ENCODE results near the gene SYT1.

Gene SYT1

DNA sequence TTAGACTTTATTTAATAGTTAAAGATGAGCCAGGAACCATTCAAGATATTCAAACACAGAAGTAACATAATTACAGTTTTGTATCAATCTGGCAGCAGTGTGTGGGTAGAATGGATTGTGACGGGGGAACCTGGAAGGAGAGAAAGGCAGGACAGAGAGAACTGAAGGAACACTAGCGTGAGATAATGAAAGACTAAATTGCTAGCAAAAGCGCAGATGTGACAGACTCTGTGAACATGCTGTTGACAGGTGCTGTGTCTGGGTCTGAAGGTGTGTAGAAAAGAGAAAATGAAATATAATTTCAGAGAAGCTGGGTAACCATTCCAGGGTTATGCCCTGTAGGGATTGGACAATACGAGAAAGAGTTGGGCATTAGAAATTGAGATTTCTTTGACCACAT lies 372.3 kb downstream of the SYT1 start:
- no peak for DNase-seq

DNA sequence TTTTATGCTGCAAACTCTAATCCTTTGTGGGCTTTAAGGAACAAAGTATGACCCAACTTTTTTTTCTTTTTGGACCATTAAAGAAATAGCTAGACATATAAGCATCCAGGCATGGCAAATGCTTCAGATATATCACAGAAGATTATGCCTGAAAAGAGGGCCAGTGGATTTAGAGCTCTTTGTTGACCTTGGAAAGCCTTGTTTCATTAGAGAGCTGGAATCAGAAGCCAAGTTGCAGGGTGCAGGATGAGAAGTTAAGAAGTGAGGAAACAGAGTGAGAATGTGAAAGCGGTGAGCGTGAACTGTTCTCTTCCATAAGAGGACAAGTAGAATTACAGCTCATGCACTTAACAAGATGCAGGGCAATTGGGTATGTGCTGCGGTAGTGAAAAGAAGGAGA lies 373.7 kb downstream of the SYT1 start:
- DNase-seq: no peak

DNA sequence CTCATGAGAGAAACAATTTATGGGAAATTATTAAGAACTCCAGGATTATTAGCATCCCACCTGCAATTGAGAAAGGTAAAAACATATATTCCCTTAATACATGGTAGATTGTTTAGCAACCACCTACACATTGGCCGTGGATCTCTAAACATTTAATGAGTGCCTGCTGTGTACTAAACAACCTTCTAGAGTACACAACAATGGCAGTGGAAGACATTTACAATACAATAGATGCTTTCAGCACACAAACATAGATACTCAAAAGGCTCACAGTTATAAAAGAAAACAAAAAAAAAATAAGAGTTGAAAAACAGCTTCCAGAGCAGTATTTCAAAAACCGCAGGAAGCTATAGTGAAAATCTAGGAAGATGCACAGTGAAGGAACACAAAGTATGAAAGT lies 382.9 kb downstream of the SYT1 start:
- no peak for DNase-seq

DNA sequence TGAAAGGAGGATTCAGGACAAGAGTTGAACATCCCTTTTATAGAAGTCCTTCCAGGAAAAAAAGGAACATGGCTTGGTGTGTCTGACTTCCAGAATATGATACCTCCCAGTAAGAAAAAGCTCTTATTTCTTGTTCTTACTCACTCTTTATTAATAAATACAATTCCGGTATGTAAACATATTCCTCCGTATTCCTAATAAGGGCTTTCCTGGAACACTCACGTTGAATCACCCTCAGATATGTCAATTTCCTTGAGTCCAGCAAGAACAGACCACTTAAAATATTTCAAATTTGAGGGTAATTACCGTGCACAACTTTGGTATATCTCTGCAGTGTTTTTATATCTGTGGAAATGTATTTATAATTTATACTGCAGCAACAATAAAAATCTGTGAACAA lies 385.6 kb downstream of the SYT1 start:
- no peak for DNase-seq

DNA sequence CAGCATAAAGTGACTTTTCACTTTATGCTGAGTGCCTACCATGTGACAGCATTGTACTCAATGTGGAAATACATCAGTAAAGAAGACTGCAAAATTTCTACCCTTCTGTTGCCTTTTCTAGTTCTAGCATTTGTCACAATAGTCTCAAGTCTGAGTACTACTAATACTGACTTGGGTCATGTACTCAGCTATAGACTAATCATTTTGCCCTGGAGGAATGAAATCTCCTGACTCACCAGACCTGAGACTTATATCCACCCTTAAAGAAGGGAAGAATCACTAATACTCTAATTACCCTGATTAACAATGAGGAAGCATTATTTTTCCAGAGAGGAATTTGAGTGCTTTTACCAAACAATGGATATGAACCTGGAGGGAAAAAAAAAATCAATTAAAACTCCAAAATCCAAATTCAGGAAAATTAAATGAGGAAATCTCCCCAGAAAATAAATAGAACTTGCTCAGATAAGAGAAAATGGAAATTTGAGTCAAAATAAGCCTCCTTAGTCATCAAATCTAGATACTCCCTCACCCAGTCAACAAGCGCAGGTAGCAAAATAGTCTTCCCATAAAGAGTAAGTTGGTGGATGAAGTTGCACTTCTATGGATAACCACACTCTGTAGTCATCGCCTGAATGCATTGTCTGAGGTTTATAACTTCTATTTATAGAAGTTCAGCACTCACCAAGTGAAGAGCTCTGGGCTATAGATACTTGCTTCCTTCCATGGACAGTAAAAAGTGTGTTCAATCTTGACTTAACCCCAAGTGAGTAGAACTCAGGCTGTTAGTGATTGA lies 386.6 kb downstream of the SYT1 start:
- DNase-seq: no peak

DNA sequence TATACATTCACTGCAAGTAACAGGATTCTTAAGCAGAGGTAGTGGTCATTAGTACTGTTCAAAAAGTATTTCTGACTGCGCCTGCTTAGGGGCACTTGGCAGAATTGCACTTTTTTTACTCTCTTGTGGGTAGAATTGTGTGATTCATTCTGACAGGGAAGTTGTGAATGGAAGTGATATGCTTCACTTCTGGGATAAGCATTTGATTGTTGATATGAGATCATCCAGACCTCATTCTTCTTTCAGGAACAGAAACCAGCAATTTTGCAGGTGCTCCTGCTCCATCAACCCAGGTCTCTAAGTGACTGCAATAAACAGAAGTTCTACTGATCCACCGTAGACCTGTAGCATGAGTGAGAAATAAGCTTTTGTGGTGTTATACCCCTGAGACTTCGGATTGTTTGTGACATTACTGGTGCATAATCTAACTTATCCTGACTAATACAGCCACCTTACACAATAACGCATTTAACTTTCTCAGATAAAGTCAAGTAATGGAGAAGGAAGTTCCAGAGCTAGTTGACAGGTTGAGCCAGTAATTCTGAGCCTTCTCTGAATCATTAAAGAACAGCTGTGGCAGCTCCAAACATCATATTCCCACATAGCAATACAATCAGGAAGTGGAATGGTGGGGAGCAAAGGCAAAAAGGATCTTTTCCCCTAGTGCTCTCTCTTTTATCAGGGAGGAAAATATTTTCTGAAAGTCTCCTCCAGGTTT lies 387.9 kb downstream of the SYT1 start:
- DNase-seq: no peak

DNA sequence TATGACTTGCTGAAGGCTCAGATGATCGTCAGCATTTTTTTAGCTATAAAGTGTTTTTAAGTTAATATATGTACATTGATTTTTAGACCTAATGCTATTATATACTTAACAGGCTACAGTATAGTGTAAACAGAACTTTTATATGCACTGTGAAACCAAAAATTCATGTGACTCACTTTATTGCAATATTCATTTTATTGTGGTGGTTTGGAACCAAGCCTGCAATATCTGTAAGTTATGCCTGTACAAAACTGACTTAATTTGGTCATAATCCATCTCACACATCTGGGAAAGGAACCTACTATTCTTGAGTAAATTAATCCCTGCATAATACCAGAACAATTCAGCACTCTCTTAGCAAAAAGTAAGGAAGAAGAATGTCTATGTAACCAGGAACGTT lies 390.7 kb downstream of the SYT1 start:
- DNase-seq: no peak

DNA sequence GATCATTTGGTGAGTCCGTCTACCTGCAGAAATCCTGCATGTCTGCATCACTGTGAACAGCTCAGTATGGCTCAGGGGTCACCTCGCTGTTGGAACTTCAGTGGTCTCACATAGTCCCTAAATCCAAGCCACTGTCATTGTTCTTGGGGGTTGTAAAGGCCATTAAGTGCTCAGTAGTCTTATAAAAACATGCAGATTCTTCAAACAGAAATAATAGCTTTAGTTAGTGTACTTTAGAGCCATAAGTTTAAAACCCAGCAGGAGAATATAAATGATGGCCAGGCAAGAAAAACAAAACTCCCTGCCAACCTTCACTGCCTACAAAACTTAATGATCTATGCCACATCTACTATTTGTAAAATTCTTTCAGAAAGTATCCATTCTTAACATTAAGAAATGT lies 396.3 kb downstream of the SYT1 start:
- DNase-seq: no peak

DNA sequence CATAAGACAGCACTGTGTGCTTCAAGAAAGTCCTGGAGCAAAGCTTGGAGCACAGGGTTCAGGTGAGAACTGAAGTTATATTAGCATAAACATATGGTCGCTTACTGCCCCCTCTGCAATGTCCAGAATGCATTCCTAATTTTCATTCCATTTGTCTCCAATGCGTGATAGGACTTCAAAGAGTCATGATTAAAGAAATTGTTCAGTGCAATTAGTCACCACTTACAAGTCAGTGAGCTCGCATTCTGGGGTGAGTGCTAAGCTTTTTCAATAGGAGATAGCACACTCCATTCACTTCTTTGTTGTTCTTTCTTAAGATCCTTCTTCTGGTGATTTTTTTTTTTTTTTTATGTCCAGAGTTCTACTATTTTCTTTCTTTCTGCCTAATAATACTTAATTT lies 398.4 kb downstream of the SYT1 start:
- DNase-seq: no peak

DNA sequence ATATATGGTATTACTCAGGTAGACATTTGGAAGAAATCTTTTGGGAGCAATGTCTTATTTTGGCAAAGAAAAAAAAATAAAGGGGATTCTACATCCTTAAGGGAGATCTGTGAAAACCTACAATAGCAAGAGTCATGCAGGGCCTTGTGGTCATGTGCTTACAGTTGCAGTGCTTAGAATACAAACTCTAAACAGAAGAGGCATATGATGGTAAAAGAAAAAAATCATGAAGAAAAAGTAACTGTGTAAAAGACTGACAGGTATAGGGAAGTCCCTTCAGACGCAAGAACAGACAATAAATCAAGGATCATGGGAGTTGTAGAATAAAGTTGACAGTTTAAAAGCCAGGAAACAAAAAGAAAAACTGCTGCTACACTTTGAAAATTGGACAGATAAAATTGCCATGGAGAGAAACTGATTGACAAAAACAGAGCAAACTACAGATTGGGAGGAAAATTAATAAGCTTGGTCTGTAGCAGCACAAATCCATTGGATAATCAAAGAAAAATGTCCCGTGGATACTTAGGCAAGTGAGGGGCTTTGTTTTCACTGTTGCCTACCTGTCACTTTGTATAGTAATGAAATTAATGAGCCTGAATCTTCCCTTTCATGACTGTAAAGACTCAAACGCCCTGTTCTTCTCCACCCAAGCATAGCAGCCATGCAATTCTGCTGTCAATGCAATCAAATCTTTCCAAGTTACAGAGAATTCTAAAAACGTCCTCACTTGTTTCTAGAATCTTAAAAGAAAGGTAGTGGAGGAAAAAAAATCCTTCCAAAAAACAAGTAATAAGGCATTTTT lies 402.0 kb downstream of the SYT1 start:
- no peak for DNase-seq

DNA sequence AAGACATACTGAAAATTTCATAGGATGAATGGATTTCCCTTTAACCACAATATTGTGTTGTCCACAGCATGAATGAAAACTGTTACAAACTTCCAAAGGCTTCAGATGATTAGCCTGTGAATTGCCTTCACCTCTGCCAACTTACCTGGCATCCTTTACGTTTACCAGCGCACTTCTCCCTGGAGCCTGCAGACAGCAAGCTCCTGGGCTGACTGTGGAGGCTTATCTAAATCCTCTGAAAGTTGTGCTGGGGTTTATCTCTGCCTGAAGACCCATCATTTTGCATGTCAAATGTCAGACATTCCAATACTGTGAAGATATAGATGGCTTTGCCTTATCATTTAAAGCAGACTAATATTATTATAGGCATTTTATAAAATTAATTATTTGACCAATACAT lies 403.0 kb downstream of the SYT1 start:
- DNase-seq: no peak

DNA sequence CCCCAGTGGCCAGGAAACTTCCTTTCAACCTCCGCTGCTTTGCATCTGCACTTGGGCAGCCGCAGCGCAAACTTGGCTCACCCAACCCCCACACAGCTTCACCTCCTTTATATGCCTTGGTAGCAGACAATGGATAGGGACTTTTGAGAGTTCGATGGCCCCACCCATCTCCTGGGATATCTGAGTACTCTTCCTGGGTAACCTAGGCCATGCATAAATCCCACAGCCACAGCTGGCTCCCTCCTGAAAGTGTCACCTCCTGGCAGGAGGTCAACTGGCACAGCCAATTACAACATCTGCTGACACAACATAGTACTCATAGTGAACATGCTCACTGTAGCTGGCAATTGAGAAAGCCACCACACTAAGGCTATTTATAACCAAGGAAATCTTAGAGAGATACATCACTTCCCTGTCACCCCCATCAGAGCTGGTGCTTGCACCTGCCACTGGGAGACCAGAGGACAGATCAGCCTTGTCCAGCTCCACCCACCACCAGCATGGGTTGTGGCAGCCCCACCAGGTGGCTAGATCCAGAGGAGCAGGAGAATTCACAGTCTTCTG lies 410.0 kb downstream of the SYT1 start:
- no peak for DNase-seq

DNA sequence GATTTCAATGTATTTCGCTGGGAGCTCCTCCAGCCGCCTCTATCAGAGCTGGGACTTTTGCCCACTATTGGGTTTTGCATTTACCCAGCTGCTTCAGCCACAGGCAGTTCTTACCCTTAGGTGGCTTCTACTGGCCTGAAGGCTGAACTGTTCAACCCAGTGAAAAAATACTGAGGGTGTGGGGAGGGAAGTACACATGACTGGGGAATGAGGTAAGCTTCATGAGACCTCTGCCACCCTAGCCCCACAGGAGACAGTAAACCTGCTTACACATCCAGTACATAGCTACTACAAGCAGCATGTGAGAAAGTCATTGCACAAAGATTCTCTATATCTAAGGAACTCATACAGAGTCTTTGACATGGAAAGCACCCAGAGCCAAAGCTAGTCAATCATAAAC lies 411.1 kb downstream of the SYT1 start:
- DNase-seq: no peak

DNA sequence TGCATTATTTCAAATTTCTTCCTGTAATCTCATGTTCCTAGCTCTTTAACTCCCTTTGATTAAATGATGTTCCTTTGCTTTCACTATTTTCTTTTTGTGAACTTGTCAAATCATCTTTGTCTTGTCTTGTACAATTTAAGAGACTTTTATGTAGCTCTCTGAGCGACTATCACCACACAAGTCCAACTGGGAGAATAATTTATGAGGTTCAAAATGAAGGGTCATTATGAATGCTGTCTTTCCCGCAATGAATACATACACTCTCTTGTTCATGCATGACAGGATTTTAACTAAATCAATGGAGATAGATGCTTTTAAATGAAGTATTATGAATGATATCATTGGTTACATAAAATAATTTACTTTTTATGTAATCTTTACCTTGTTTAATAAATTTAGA lies 418.8 kb downstream of the SYT1 start:
- DNase-seq: no peak

DNA sequence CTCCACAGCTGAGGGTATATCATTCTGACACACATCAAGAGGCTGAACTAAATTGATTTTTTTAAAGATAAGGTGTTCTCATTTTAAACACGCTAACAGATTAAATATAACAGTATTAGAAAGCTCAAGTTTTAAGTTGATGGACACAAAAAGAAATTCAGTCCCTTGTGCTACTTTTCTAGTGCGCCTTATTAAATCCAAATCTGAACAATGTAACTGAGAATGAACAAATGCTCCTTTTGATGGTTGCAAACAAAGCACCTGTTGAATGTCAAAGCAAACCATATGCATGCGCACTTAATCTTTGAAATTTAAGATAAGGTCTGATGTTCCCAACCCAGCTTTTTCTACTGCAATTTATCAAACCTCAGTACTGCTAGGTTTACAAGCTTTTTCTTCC lies 424.3 kb downstream of the SYT1 start:
- no peak for DNase-seq

DNA sequence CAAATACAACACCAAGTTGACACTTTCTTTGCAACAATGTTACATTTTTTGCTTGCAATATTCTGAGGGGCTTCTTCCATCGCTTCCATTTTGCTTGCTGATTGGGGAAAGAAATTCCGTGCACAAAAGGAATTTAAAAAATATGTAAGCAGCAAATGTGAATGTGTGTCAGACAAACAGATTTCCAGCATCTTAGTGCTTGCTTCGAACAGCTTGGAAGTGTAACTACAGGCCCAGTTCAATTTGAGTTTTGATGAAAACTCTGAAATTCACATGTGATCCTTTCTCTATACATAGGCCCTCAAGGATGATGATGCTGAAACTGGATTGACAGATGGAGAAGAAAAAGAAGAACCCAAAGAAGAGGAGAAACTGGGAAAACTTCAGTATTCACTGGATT lies 427.1 kb downstream of the SYT1 start:
- DNase-seq: no peak

DNA sequence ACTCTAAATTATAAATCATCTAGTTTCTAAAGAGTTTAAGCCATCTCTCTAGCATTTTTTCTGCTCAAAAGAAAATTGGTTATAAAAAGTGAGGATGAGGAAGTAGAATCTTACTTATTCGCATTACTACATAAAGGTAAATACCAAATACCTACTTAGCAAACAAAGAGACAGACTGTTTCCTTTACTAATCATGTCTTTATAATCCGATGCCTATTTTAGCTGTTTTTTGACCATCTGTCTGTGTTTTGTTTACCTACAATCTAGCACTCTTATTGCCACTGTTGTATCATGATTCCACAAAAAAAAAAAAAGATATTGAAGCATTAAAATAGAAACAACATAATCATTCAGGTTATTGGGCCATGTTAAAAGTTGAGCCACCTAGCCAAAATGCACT lies 430.0 kb downstream of the SYT1 start:
- DNase-seq: no peak

DNA sequence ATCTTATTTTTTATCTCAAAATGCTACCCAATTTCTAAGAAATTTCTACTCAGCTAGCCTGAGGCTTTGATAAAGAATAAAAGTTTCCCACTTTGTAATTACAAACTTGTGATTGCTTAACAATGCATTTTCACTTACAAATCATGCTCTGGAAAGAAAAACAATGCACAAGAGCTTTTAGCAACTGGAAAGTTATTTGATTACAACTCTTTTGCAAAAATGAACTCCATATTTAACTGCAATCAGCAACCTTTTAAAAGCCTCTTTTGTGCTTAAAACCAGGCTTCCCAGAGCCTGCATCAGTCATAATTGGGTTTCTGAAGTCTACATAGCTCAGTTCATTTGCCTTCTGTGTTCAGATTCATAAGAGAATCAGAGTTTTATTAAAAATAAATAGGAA lies 431.0 kb downstream of the SYT1 start:
- DNase-seq: no peak

DNA sequence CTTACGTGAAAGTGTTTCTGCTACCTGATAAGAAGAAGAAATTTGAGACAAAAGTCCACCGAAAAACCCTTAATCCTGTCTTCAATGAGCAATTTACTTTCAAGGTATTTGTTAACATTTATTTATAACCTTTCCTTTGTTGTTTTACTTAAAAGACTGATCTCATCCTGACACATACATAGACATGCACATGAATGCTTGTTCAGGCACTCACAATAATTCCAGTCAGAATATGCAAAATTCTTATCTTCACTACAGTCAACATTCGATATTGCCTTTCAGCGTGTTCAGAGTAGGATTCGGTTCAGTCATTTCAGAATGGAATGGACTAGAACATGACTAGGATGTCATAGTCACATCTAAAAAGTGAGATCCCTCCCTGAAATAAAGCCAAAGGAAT lies 431.6 kb downstream of the SYT1 start:
- no peak for DNase-seq

DNA sequence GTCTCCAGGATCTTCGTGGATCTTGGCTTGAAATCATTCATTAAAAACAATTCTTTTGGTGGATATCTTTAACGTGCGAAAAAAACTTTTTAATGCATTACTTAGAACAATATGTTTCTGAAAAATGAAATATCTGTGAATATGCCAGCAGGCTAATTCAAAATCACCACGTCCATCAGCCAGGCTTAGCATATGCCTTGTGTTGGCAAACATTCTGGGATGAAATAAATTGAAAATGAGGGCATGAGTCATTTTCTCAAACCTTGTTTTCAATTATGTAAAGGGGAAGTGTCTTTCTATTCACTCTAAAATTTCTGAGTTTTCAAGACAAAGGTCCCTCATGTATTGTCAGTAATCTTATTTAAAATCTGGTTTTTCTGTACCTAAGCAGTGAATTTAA lies 432.3 kb downstream of the SYT1 start:
- no peak for DNase-seq

DNA sequence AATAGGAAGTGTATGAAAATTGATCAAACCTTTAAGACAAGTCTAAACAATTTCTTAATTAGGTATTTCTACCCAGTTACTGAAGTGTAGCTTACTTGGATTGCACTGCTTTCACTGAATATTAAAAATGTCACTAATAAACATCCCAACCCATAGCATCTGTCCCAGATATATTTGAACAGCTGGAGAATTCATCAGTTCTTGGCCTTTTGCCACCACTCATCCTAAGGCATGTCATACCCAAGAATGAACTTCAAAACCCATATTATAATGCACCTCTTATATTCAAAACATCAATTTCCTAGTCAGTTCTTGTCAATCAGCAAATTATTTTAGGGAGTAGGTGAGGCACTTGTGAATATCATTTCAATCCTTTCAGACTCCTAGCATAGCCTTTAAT lies 433.9 kb downstream of the SYT1 start:
- DNase-seq: no peak

DNA sequence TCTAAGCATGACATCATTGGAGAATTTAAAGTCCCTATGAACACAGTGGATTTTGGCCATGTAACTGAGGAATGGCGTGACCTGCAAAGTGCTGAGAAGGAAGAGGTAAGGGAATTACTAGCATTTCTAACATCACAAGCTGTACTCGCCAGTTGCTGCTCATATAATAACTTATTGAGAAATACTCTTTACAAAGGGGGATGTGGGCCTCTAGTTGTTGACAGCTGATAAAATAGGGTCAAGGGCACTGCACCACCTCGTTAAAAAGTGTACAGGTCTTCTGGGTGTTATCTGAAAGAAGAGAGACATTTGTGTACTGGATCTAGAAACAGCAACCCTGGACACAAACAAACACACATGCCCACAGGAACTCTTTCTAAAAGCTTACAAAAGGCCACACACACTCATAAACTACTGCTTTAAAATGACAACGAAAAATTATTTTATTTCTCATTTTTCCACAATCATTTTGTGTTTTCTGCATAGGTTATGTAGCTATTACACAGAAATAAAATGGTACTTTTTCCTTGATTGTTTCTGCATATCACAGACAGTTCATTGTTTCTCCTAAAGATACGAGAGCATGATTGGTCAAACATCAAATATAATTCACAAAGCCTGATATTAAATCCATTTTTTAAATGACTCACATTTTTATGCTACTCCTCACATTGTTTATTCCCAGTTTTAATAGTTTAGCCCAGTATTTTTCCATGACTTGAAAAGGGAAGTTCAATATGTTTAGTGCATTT lies 435.0 kb downstream of the SYT1 start:
- DNase-seq: no peak

DNA sequence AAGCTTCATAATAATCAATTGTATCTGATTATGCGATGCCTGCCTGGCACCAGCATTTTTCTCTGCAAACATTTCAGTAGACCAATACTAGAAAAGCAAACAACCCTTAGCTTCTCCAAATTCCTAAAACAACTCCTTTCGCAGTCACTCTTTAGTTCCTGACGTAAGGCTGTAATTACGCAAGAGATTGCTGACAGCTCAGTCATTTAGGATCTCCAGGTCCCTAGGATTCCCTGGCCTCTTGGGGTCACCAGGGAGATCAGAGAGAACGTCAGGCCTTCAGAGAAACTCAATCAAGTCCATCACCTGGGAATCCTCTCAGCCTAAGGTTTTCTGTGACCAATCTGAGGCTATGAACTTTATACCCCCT lies 435.6 kb downstream of the SYT1 start:
- no peak for DNase-seq
